Natural killer cell (primary cell): ENCODE data around the gene PIGQ. TPM values are rescaled to one million over a fixed set of nuclear protein-coding genes. Genes with fewer than 3 reads are reported as not detected.

ENCODE experiments used
- ATAC-seq, 3 donors: fragments of 150-1000 bp in 2 of 3; fragments of 200-7000 bp in 1 of 3; cut with Tn5 transposase; 1 replicate in 1 of 3; 2 replicates in 2 of 3; pipeline ENCODE4 v1.10.0; 2021; ENCODE audit warnings: mild to moderate bottlenecking in 2 of 3, moderate library complexity in 2 of 3
- DNase-seq, 2 donors: peaks; one replicate each; pipeline versions ENCODE4 v3.0.0 to v3.0.0-alpha.2; 2013 to 2021; ENCODE audit warnings: mixed read lengths in 1 of 2
- H3K27ac ChIP-seq: one replicate; pipeline ENCODE4 v1.5.1; 2013; ENCODE audit warnings: mild to moderate bottlenecking, low read length
- H3K27me3 ChIP-seq: one replicate; pipeline ENCODE4 v1.6.1; 2013; ENCODE audit warnings: low read length; ENCODE audit not compliant: control insufficient read depth, insufficient read depth
- H3K36me3 ChIP-seq: one replicate; pipeline ENCODE4 v1.6.1; 2013; ENCODE audit warnings: low read length; ENCODE audit not compliant: control insufficient read depth, insufficient read depth
- H3K4me1 ChIP-seq: one replicate; pipeline ENCODE4 v1.6.1; 2013; ENCODE audit warnings: low read length; ENCODE audit not compliant: control insufficient read depth, insufficient read depth
- H3K4me3 ChIP-seq: one replicate; pipeline ENCODE4 v1.5.1; 2013; ENCODE audit warnings: low read length
- H3K9me3 ChIP-seq: one replicate; pipeline ENCODE4 v1.6.1; 2013; ENCODE audit warnings: low read length; ENCODE audit not compliant: control insufficient read depth, insufficient read depth
- H3K27ac Mint-ChIP-seq, 2 donors: one replicate each; pipeline ENCODE4 v1.8.0; 2022; ENCODE audit warnings: mild to moderate bottlenecking in 2 of 2, mixed read lengths in 2 of 2, moderate library complexity in 1 of 2
- H3K27me3 Mint-ChIP-seq, 2 donors: one replicate each; pipeline ENCODE4 v1.8.0; 2022; ENCODE audit warnings: low read depth in 2 of 2, mixed read lengths in 2 of 2
- H3K36me3 Mint-ChIP-seq: one replicate; pipeline ENCODE4 v1.8.0; 2022; ENCODE audit warnings: mixed read lengths
- H3K4me1 Mint-ChIP-seq, 2 donors: one replicate each; pipeline ENCODE4 v1.8.0; 2022; ENCODE audit warnings: mixed read lengths in 2 of 2
- H3K4me3 Mint-ChIP-seq: one replicate; pipeline ENCODE4 v1.8.0; 2022; ENCODE audit warnings: mild to moderate bottlenecking, moderate library complexity, mixed read lengths
- H3K9me3 Mint-ChIP-seq, 2 donors: one replicate each; pipeline ENCODE4 v1.8.0; 2022; ENCODE audit warnings: mixed read lengths in 2 of 2
- WGBS: methylation state at CpG from one replicate; pipeline ENCODE4 v1.1.7; 2013; ENCODE audit warnings: missing lambda C conversion rate; ENCODE audit not compliant: insufficient coverage; 5-methylcytosine and 5-hydroxymethylcytosine counted together
- intact Hi-C: fragments of 100-400 bp; cut with micrococcal nuclease; formaldehyde crosslinking; loops from one replicate; pipeline ENCODE4 v1.14.2; 2022
- total RNA-seq, 4 donors: library from RNA; stranded (reverse); fragments of 120-200 nt in 1 of 4; gene quantifications; one replicate each; pipeline versions ENCODE4 v1.2.3 to v1.2.4, GENCODE V29; 2013 to 2022
- TF ChIP-seq, protein P1 (sequence below): fragments of 200-600 bp; IDR thresholded peaks from one replicate; pipeline ENCODE4 v1.8.0; 2022; ENCODE audit warnings: antibody characterized with exemption

PIGQ gene
- total RNA-seq, 3 donors from 2014 or later (not counting 1 experiment from before 2014, with no cell fraction given): 27.6 to 40.5 (median 37.0) TPM

DNA sequence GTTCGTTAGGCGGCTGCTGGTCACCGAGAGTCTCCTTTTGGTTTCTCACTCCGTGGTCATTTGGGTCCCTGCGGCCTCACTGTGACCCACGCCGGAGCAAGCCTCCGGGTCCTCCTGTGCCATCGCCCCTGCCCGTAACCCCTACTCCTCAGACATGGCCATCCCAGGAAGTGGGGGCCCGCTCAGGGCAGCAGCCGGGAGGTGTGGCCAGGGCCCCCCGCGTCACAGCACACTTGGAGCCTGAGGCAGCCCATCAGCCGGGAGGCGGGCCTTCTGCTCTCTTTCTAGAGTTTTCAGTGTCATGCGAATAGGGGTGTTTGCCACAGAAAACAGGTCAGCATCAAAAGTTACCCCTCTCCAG lies 53.1 kb downstream of the PIGQ start:
- TF ChIP-seq, protein P1, sequence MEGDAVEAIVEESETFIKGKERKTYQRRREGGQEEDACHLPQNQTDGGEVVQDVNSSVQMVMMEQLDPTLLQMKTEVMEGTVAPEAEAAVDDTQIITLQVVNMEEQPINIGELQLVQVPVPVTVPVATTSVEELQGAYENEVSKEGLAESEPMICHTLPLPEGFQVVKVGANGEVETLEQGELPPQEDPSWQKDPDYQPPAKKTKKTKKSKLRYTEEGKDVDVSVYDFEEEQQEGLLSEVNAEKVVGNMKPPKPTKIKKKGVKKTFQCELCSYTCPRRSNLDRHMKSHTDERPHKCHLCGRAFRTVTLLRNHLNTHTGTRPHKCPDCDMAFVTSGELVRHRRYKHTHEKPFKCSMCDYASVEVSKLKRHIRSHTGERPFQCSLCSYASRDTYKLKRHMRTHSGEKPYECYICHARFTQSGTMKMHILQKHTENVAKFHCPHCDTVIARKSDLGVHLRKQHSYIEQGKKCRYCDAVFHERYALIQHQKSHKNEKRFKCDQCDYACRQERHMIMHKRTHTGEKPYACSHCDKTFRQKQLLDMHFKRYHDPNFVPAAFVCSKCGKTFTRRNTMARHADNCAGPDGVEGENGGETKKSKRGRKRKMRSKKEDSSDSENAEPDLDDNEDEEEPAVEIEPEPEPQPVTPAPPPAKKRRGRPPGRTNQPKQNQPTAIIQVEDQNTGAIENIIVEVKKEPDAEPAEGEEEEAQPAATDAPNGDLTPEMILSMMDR: no peak
- Mint-ChIP-seq H3K9me3 (no peaks in the 10 kb centered on the region), H3K27me3 (no peaks in the 10 kb centered on the region), H3K36me3 (no peaks in the 10 kb centered on the region), H3K27ac (no peak overlapping the region), H3K4me1 (peaks cover 0 to 5% of the 10 kb centered on the region in 2 donors), H3K4me3 (no peak overlapping the region)
- 96% methylated on average over 17 of the region's 17 CpGs for WGBS
- DNase-seq (no peak), ATAC-seq (no peak)
- Histone ChIP-seq H3K27ac (no peak overlapping the region), H3K4me3 (no peak overlapping the region), H3K4me1 (no peaks in the 10 kb centered on the region), H3K27me3 (no peaks in the 10 kb centered on the region), H3K9me3 (no peaks in the 10 kb centered on the region), H3K36me3 (peaks cover 4% of the 10 kb centered on the region)
- intact Hi-C loops: no loop called here

DNA sequence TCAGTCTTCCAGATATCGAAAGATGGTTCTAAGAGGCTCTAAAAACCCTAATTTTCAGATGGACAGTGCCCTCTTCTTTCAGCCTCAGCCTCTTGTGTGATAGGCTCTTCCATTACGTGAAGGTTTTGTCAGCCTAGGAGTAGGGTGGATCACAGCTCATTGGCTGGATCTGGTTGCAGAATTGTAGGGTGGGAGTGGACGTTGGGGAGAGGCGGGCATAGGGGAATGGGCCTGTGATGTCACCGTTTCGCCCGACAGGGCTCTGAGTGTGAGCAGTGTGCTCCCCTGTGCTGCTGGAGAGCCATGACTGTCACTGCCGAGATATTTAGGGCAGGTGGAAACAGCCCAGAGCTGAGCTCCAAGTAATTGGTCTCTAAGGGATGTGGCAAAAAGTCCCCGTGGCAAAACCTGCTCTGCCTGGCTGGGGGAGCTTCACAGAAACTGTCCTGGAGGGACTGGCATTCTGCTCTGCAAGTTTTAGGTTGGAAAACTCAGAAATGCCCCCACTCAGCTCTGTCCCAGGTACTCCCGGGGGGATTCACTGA lies 54.8 kb downstream of the PIGQ start:
- H3K9me3 Mint-ChIP-seq: no peaks in the 10 kb centered on the region
- H3K27ac Mint-ChIP-seq: no peak overlapping the region
- ATAC-seq (no peak), DNase-seq (no peak)
- Histone ChIP-seq H3K9me3 (no peaks in the 10 kb centered on the region), H3K27me3 (no peaks in the 10 kb centered on the region), H3K4me1 (no peaks in the 10 kb centered on the region), H3K4me3 (no peak overlapping the region), H3K27ac (no peak overlapping the region), H3K36me3 (peaks cover 9% of the 10 kb centered on the region)
- TF ChIP-seq, protein P1: no peak
- intact Hi-C loops: no loop called here
- WGBS: 93% methylated on average over 10 of the region's 10 CpGs
- no peak overlapping the region for H3K4me3 Mint-ChIP-seq
- no peaks in the 10 kb centered on the region for H3K27me3 Mint-ChIP-seq
- H3K4me1 Mint-ChIP-seq: no peaks in the 10 kb centered on the region
- H3K36me3 Mint-ChIP-seq: no peaks in the 10 kb centered on the region

DNA sequence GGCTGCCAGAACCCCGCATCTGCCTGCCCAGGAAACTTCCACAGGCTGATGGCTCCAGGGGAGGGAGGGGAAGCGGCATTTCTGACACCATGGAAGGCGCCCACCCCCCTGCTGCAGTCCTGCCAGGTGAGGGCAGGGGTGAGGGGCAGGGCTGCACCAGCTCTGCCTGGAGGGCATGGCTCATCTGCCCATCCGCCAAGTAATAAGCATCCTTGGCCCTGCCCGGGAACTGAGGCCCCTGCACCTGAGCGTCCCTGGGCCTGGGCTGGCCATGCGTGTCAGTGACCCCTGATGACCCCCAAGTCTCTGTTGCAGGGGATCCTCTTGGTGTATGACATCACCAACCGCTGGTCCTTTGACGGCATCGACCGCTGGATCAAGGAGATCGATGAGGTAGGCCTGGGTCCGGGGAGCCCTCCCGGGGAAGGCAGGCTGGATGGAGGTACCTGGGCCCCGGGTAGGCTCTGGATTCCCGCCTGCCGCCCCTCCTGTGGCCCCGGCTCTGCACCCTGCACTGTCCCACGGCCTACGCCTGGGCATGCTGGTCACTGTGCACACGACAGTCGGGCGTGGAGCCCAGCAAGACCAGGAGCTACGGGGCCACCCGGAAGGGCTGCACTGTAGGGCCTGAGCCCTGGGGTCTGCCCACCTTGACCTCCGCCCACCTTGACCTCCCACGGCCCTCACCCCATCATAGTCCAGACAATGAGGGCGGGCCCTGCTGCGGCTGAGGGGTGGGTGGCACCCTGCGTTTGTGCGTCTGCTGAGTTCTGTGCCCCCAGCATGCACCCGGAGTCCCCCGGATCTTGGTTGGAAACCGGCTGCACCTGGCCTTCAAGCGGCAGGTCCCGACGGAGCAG lies 55.6 kb downstream of the PIGQ start:
- no peaks in the 10 kb centered on the region for H3K4me1 Mint-ChIP-seq
- no peaks in the 10 kb centered on the region for H3K36me3 Mint-ChIP-seq
- ATAC-seq (no peak), DNase-seq (no peak)
- WGBS: 93% methylated on average over 37 of the region's 37 CpGs
- Histone ChIP-seq H3K4me1 (no peaks in the 10 kb centered on the region), H3K27ac (no peak overlapping the region), H3K27me3 (no peaks in the 10 kb centered on the region), H3K9me3 (no peaks in the 10 kb centered on the region), H3K4me3 (no peak overlapping the region), H3K36me3 (peaks cover 9% of the 10 kb centered on the region)
- no peak overlapping the region for H3K27ac Mint-ChIP-seq
- H3K27me3 Mint-ChIP-seq: no peaks in the 10 kb centered on the region
- no peaks in the 10 kb centered on the region for H3K9me3 Mint-ChIP-seq
- intact Hi-C loops: no loop called here
- H3K4me3 Mint-ChIP-seq: no peak overlapping the region
- TF ChIP-seq, protein P1: no peak
